ENCODE measurements around the gene JARID2.

- no peak for TF ChIP-seq CTCF (optimal IDR thresholded peaks at IDR 0.05 in 1 of 3, IDR thresholded peaks at IDR 0.05 in 1 of 3, conservative IDR thresholded peaks at IDR 0.05 in 1 of 3; ENCODE audit: extremely low read depth in 1 of 3, insufficient read depth in 2 of 3, low read length in 3 of 3)
- TF ChIP-seq EZH2 (IDR thresholded peaks at IDR 0.05; ENCODE audit: low read length) = no peak
Measured at GRCh38 chr6:15330174-15330944, 84.5 kb downstream of the JARID2 start.

Measured in keratinocyte (primary cell).